MG63 (cell line): ENCODE data around the gene HOXB9. TPM values are rescaled to one million over a fixed set of nuclear protein-coding genes. Genes with fewer than 3 reads are reported as not detected.

Source experiments
- DNase-seq: peaks from one replicate; pipeline ENCODE4 v3.0.0-alpha.2; 2020
- H3K27me3 ChIP-seq: fragments of 250-450 bp; sonication (Bioruptor Pico); 2 replicates; pipeline ENCODE4 v1.5.1; 2020; ENCODE audit warnings: mild to moderate bottlenecking, moderate library complexity
- H3K36me3 ChIP-seq: fragments of 250-450 bp; sonication (Bioruptor Pico); 2 replicates; pipeline ENCODE4 v1.5.1; 2020; ENCODE audit warnings: mild to moderate bottlenecking, moderate library complexity
- H3K4me3 ChIP-seq: fragments of 250-450 bp; sonication (Bioruptor Pico); 2 replicates; pipeline ENCODE4 v1.5.1; 2020; ENCODE audit warnings: mild to moderate bottlenecking, moderate library complexity
- H3K9me3 ChIP-seq: fragments of 250-450 bp; sonication (Bioruptor Pico); 2 replicates; pipeline ENCODE4 v1.5.1; 2020; ENCODE audit warnings: mild to moderate bottlenecking, moderate library complexity
- total RNA-seq: library from RNA; depleted of rRNA; stranded (reverse); fragments of >200 nt; shearing (Covaris generic); gene quantifications from 2 replicates; pipeline ENCODE4 v1.2.3, GENCODE V29; 2014; ENCODE audit warnings: low replicate concordance

HOXB9 gene
- total RNA-seq, 1 experiment from 2014 or later, result 21.0 TPM

DNA sequence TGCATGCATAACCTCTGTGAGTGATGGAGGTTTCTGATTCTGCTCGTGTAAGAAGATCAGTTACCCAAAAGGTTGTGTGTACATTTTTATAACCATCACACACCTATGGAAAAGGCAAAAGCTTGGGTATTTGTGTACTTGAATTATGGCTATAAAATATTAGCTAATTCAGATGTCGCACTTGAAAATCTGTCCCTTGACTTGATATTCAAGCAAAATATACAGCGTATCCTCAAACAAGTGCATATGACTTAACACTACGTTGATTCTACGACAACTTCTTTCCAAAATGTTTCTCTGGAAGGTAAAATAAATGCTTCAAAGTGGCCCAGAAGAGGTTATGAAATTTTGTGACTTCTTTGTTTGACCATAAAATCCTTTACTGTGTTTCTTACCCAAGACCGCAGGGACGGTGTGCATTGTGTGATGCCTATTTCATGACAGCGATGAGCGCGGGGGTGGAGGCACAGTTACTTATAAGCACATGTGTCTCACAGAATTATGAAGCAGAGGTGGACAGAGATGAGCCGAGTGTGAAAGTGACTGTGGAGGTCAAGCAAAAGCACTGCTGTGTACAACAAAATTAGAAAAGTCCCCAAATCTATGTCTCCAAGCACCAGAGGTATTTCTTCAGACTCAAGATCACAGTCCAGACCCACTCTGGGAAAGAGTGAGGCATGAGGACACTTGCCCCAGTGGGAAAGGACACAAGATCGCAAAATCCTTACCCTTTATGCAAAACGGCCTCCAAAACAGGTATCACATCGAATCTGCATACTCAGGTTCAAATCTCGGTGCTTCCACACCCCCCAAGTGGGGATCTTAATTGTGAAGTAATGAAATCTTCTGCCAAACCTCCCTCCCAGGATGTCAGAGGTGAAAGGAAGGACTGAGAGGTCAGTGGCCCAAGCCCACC is 4.1 kb upstream of the HOXB9 start:
- Histone ChIP-seq H3K4me3 (no peak overlapping the region), H3K36me3 (peaks cover 38% of the 10 kb centered on the region), H3K9me3 (no peaks in the 10 kb centered on the region), H3K27me3 (no peaks in the 10 kb centered on the region)
- DNase-seq, result no peak

DNA sequence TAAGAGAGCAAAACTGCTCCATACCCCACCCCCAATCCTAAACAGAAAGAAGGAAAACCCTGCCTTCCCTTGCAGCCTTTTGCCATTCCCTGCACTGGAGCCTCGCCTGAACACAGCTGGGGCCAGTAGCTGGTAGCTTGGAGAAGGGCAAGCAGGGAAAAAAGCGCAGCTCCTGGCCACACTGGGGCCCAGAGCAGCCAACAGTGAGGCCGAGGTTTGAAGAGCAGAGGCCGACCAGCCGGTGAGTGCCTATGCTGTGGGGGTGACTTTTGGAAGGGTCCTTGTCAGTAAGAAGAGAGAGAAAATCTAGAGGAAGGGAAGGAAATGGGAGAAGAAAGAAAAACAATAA is 3.2 kb upstream of the HOXB9 start:
- Histone ChIP-seq H3K27me3 (no peaks in the 10 kb centered on the region), H3K36me3 (peaks cover 29% of the 10 kb centered on the region), H3K4me3 (no peak overlapping the region), H3K9me3 (no peaks in the 10 kb centered on the region)
- no peak for DNase-seq

DNA sequence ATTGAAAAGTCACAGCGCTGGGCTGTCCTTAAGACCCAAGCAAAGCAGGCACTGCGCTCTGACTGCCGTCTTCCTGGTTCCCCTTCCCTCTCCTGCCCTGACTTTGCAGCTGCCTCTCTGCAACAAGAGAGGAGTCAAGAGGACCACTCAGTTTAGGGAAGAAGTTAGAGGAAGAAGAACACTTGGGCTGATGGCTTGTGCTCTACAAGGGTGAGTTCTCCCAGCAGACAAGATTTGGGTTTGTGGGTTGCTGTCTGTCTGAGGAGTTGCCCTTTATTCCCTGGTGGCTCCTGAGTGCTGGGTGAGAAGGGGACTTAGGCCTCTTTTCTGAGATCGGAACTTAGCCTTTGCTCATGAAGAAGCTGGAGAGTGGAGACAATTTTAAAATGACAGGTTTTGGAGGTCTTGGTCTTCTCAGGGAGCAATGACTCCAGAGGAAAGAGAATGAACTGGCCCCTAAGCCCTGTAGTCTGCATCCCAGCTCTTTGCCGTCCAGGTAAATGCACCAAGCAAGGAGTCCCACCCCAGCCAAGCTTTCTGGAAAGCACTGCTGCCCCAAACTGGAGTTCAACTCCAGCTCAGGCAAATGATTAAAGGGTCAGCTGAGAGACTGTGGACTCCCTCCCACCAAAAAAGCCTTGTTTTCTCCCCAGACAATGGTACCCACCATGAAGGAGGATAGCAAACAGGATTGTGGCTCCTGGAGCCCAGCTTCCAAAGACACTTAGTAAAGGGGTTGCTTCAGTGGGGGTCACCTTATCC is 2.7 kb upstream of the HOXB9 start:
- Histone ChIP-seq H3K4me3 (no peak overlapping the region), H3K27me3 (no peaks in the 10 kb centered on the region), H3K9me3 (no peaks in the 10 kb centered on the region), H3K36me3 (peaks cover 27% of the 10 kb centered on the region)
- DNase-seq, result no peak

GRCh38 chr17:48627623-48628521 is 1.7 kb upstream of the HOXB9 start:
- no peak for DNase-seq
- H3K9me3 ChIP-seq, result no peaks in the 10 kb centered on the region
- no peaks in the 10 kb centered on the region for H3K27me3 ChIP-seq

DNA sequence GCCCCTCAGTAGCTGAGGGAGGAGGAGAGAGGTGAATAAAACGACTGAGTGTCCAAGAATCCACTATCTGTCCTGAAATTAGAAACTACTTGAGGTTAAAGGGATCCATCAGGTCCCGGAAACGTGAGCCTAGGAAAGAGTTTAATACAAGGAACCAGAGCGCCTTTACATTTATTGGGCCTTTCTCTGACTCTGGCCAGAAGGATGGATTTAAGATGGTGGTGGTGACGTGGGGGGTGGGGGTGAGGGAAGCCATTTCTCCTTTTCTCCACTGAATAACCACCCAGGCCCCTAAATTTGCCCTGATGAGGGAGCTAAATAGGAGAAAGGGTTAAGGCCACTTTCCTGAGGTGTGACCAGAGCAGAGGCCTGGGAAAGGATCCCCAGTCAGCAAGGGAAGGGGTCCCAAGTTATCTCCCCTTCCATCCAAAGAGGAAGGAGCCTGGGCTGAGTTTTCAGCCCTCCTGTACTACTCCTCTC is 1.0 kb upstream of the HOXB9 start:
- H3K9me3 ChIP-seq, result no peaks in the 10 kb centered on the region
- H3K4me3 ChIP-seq, result peak overlapping the region; percentile 74
- peaks cover 29% of the 10 kb centered on the region for H3K36me3 ChIP-seq
- H3K27me3 ChIP-seq, result no peaks in the 10 kb centered on the region
- no peak for DNase-seq

More at GRCh38 chr17:48627623-48628521, 1.7 kb upstream of the HOXB9 start:
- Histone ChIP-seq H3K4me3 (no peak overlapping the region), H3K36me3 (peaks cover 29% of the 10 kb centered on the region)

GRCh38 chr17:48625495-48626244 is 488 bp downstream of the HOXB9 start:
- peak; percentile 69 for DNase-seq
- no peaks in the 10 kb centered on the region for H3K27me3 ChIP-seq
- peaks cover 26% of the 10 kb centered on the region for H3K36me3 ChIP-seq
- H3K9me3 ChIP-seq, result no peaks in the 10 kb centered on the region
- peak overlapping the region; percentile 74 for H3K4me3 ChIP-seq

DNA sequence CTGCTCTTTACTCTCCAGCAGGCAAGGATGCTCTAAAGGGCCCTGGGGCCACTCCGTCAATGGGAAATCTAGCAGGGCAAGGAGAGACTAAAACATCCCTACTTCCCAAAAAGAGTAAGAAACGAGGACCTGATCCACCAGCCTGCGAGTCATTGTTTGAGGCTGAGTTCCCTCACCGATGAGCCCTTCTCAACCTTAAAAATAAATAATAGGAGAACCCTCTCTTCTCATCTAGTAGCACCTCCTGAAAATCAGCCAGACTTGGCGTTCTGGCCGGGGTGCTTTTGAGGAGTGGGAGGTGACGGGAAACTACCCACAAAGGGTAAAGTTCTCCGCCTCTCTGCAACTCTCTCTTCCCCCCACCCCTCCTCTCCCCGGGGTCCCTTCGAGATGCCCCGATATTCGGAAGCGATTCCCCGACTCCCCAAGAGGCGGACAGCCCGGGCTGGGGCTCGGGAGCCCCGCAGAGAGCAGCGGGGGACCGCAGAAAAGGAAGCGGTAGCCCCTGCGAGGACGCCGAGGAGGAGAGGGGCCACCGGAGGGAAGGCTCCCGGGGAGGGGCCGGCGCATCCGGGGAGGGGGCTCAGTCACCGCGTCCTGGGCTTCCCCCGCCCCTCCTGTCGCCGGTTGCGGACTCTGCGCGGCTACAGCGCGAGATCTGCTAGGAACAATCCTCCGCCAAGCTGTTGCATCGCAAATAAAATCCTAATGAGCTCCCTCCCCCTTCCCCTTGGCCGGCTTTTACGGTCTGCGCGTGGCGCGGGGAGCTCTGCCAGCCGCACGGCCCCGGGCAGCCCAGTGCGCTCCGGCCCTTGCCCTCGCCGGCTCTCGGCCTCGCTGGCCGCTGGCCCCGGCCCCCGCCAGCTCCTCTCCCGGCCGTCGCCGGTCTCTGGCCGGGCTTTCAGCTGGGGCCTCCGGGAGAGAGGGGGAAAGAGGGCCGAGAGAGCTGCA is 1.3 kb downstream of the HOXB9 start:
- H3K9me3 ChIP-seq, result no peaks in the 10 kb centered on the region
- H3K36me3 ChIP-seq, result peaks cover 21% of the 10 kb centered on the region
- peak; percentile 67 for DNase-seq
- H3K4me3 ChIP-seq, result peak overlapping the region; percentile 74
- no peaks in the 10 kb centered on the region for H3K27me3 ChIP-seq

DNA sequence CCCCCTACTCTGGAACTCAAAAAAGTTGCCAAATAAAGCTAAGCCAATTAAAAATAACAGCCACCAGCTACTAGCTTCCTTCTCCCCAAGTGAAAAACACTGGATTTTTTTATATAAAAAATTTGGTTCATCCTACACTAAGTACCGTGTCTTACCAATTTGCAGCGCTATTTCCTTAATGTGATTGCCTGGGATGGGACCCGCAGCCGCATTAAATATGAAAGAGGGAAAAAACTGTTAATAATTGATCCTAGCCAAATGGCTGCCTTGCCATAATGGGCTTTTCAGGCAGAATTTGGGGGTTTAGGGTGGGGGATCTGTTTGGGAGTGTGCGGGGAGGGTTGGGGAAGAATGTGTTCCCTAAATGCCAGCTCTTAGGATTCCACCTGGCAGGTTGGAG is 2.0 kb downstream of the HOXB9 start:
- Histone ChIP-seq H3K4me3 (peak overlapping the region; percentile 74), H3K9me3 (no peaks in the 10 kb centered on the region), H3K27me3 (no peaks in the 10 kb centered on the region), H3K36me3 (peaks cover 21% of the 10 kb centered on the region)
- DNase-seq, result no peak

DNA sequence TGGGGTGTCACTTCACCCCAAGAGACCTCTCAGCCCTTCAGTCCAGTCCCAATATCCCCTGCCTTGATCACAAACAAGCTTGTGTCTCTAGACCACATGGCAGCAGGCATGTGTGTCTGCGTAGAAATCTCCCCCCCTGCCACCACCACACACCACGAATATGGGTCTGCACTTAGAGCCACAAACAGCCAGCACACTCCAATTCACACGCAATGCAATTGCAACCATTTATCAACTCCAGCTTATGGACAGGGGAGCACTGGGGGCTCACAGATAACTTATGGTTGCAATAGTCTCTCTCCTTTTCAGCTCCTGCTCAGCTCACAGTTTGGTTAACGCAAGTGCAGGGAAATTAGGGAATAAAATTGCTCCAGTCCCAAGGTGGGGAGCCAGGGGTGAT is 2.6 kb downstream of the HOXB9 start:
- DNase-seq, result no peak
- Histone ChIP-seq H3K36me3 (peaks cover 21% of the 10 kb centered on the region), H3K9me3 (no peaks in the 10 kb centered on the region), H3K4me3 (no peak overlapping the region), H3K27me3 (no peaks in the 10 kb centered on the region)

DNA sequence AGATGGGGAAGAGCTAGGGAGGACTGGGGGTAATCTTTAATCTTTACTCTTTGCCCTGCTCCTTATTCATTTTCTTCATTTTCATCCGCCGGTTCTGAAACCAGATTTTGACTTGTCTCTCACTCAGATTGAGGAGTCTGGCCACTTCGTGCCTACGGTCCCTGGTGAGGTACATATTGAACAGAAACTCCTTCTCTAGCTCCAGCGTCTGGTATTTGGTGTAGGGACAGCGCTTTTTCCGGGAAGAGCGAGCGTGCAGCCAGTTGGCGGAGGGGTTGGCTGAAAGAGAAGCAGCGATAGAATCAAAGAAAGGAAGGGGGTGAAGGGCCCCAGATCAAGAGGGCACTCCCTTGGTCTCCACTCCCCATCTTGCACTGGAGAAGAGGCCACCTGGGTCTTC is 3.3 kb downstream of the HOXB9 start:
- DNase-seq, result no peak
- Histone ChIP-seq H3K36me3 (peaks cover 21% of the 10 kb centered on the region), H3K27me3 (peaks cover 4% of the 10 kb centered on the region), H3K9me3 (no peaks in the 10 kb centered on the region), H3K4me3 (no peak overlapping the region)

- H3K36me3 ChIP-seq, result peaks cover 21% of the 10 kb centered on the region
These were observed 4.5 kb downstream of the HOXB9 start for GRCh38 chr17:48621410-48622392.

GRCh38 chr17:48620461-48621139 is 5.6 kb downstream of the HOXB9 start:
- no peaks in the 10 kb centered on the region for H3K9me3 ChIP-seq
- peaks cover 21% of the 10 kb centered on the region for H3K36me3 ChIP-seq
- no peak overlapping the region for H3K4me3 ChIP-seq
- no peak for DNase-seq
- peaks cover 5% of the 10 kb centered on the region for H3K27me3 ChIP-seq

More at GRCh38 chr17:48621410-48622392, 4.5 kb downstream of the HOXB9 start:
- no peaks in the 10 kb centered on the region for H3K9me3 ChIP-seq
- no peak for DNase-seq
- H3K4me3 ChIP-seq, result no peak overlapping the region
- peaks cover 5% of the 10 kb centered on the region for H3K27me3 ChIP-seq

DNA sequence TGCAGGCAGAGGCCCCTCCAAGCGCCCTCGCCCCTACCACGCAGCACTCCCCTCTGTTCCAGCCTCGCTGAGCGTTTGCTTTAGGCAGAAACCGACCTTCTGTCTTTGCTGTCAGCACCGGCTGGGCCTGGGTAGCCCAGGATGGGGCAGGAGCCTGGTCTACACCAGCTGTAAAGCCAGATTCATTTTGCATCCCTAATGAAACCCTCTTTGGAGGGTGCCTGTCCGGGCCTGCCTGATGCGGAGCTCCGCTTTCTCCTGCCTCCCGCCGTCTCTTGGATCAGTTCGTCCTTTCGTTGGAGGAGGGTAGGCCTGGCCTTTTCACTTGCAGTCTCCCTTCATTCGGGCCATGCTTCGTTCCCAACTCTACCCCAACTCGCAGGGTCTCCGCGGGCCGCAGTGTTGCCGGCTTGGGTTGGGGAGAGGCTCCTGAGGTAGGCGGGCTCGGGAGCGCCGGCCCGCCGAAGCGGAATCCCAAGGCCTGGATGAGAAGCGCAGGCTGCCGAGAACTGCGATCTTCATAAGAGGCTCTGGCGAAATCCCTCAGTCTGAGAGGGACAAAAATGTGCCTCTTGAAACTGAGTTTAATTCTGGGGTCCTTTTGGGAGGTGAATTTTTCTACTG is 6.2 kb downstream of the HOXB9 start:
- Histone ChIP-seq H3K9me3 (no peaks in the 10 kb centered on the region), H3K36me3 (peaks cover 21% of the 10 kb centered on the region), H3K27me3 (peaks cover 5% of the 10 kb centered on the region), H3K4me3 (no peak overlapping the region)
- no peak for DNase-seq
